HepG2 (cell line): Measurements from ENCODE around the gene CFAP210. TPM values are rescaled to one million over a fixed set of nuclear protein-coding genes. Genes with fewer than 3 reads are reported as not detected.
A peak's percentile ranks its signal among the peaks of the same experiment; 100 is the strongest.

ENCODE experiments used
- CEBPG ChIP-seq: IDR thresholded peaks from 2 replicates; pipeline ENCODE4 v1.6.1; 2016
- DMAP1 ChIP-seq: IDR thresholded peaks from 2 replicates; pipeline ENCODE4 v1.6.1; 2016
- FOXO4 ChIP-seq: sonication (generic); formaldehyde crosslinking; conservative IDR thresholded peaks from 2 replicates; pipeline ENCODE4 v1.8.1; 2023; ENCODE audit warnings: missing genetic modification reagents
- MAF1 ChIP-seq: sonication (generic); formaldehyde crosslinking; IDR thresholded peaks from 2 replicates; pipeline ENCODE4 v1.5.0; 2020; ENCODE audit warnings: missing genetic modification reagents, borderline replicate concordance
- MYPOP ChIP-seq: sonication (generic); formaldehyde crosslinking; IDR thresholded peaks from 2 replicates; pipeline ENCODE4 v1.8.1; 2023; ENCODE audit warnings: mild to moderate bottlenecking, moderate library complexity, missing genetic modification reagents
- NR0B2 ChIP-seq: sonication (generic); formaldehyde crosslinking; IDR thresholded peaks from 2 replicates; pipeline ENCODE4 v1.4.0; 2020; ENCODE audit warnings: mild to moderate bottlenecking, missing genetic modification reagents
- NR2C2 ChIP-seq: sonication (generic); formaldehyde crosslinking; IDR thresholded peaks from 2 replicates; pipeline ENCODE4 v1.4.0; 2020; ENCODE audit warnings: missing genetic modification reagents, mild to moderate bottlenecking, moderate library complexity, borderline replicate concordance
- PHF8 ChIP-seq: sonication (generic); formaldehyde crosslinking; IDR thresholded peaks from 2 replicates; pipeline ENCODE4 v1.5.0; 2020; ENCODE audit warnings: missing genetic modification reagents
- POLR2AphosphoS2 ChIP-seq: IDR thresholded peaks from 2 replicates; pipeline ENCODE4 v1.6.1; 2011; ENCODE audit warnings: low read depth, low read length, improper control_type of control experiment
- REPIN1 ChIP-seq: sonication (generic); formaldehyde crosslinking; IDR thresholded peaks from 2 replicates; pipeline ENCODE4 v1.8.0; 2022; ENCODE audit warnings: missing genetic modification reagents, low read depth, mild to moderate bottlenecking, borderline replicate concordance
- TFAP4 ChIP-seq: sonication (generic); IDR thresholded peaks from 2 replicates; pipeline ENCODE4 v1.6.1; 2016; ENCODE audit warnings: low read depth, borderline replicate concordance
- U2AF1 ChIP-seq: fragments of 200-400 bp; formaldehyde crosslinking; optimal IDR thresholded peaks from 2 replicates; pipeline ENCODE3; 2017; ENCODE audit warnings: mild to moderate bottlenecking, low read depth, low read length
- ZBTB26 ChIP-seq: IDR thresholded peaks from 2 replicates; pipeline ENCODE4 v1.6.1; 2016; ENCODE audit warnings: missing compliant biosample characterization, missing genetic modification reagents, borderline replicate concordance
- ZBTB33 ChIP-seq: sonication (generic); formaldehyde crosslinking; IDR thresholded peaks from 2 replicates; pipeline ENCODE4 v1.4.0; 2020; ENCODE audit warnings: missing genetic modification reagents
- ZFP36 ChIP-seq: fragments of 150-350 bp; IDR thresholded peaks from 2 replicates; pipeline ENCODE4 v1.6.1; 2018; ENCODE audit warnings: borderline replicate concordance, low read length, low read depth; ENCODE audit not compliant: partially characterized antibody
- ZFX ChIP-seq: sonication (generic); formaldehyde crosslinking; IDR thresholded peaks from 2 replicates; pipeline ENCODE4 v1.4.0; 2020; ENCODE audit warnings: mild to moderate bottlenecking, low read depth, missing genetic modification reagents, moderate library complexity
- ZFY ChIP-seq: sonication (generic); formaldehyde crosslinking; IDR thresholded peaks from 2 replicates; pipeline ENCODE4 v1.4.0; 2020; ENCODE audit warnings: missing genetic modification reagents
- ZNF224 ChIP-seq: sonication (generic); formaldehyde crosslinking; IDR thresholded peaks from 2 replicates; pipeline ENCODE4 v1.5.0; 2020; ENCODE audit warnings: mild to moderate bottlenecking, missing genetic modification reagents
- ZNF335 ChIP-seq: sonication (generic); formaldehyde crosslinking; IDR thresholded peaks from 2 replicates; pipeline ENCODE4 v1.4.0; 2020; ENCODE audit warnings: missing genetic modification reagents
- ZNF501 ChIP-seq: sonication (generic); formaldehyde crosslinking; IDR thresholded peaks from 2 replicates; pipeline ENCODE4 v1.5.1; 2020; ENCODE audit warnings: mild to moderate bottlenecking, moderate library complexity, missing genetic modification reagents
- ZNF570 ChIP-seq: sonication (generic); formaldehyde crosslinking; IDR thresholded peaks from 2 replicates; pipeline ENCODE4 v1.4.0; 2020; ENCODE audit warnings: mild to moderate bottlenecking, missing genetic modification reagents, borderline replicate concordance
- ZNF614 ChIP-seq: IDR thresholded peaks from 2 replicates; pipeline ENCODE4 v1.6.1; 2018; ENCODE audit warnings: missing biosample characterization, missing genetic modification reagents, inconsistent platforms, borderline replicate concordance
- ZNF772 ChIP-seq: sonication (generic); formaldehyde crosslinking; IDR thresholded peaks from 2 replicates; pipeline ENCODE4 v1.5.0; 2020; ENCODE audit warnings: mild to moderate bottlenecking, missing genetic modification reagents
- ZNF879 ChIP-seq: sonication (generic); formaldehyde crosslinking; IDR thresholded peaks from 2 replicates; pipeline ENCODE4 v1.8.1; 2023; ENCODE audit warnings: missing genetic modification reagents
- polyA plus RNA-seq, 8 experiments: library from polyadenylated mRNA; depleted of rRNA in 3 of 8; stranded (reverse) in 7 of 8; unstranded in 1 of 8; fragments of >200 nt; fragmentation: Illumina TruSeq in 4 of 8; extraction: Trizol in 4 of 8; gene quantifications; 2 replicates each; pipeline versions ENCODE4 v1.2.1 to v1.2.3, GENCODE V29; 2011 to 2016; ENCODE audit warnings: low read depth in 4 of 8, missing spikeins in 1 of 8, mixed read lengths in 1 of 8; ENCODE audit not compliant: insufficient read depth in 1 of 8
- total RNA-seq, 5 experiments: library from RNA; depleted of rRNA; stranded (reverse); fragments of >200 nt; fragmentation: Illumina TruSeq; extraction: Trizol; gene quantifications; 2 replicates each; pipeline ENCODE4 v1.2.3, GENCODE V29; 2016; ENCODE audit warnings: low read depth in 1 of 5

CFAP210 gene
- total and polyA plus RNA-seq, 2 of the 13 experiments (the other 11 are each of a cell fraction or from before 2014, with no cell fraction given): 0.18 TPM; not detected in 1

- TF ChIP-seq MAF1 (CRISPR knock-in tag) (no peak), REPIN1 (peak; percentile 64; the same call in 1 of the 2 replicates), ZFY (CRISPR knock-in tag) (peak; percentile 81), NR0B2 (CRISPR knock-in tag) (no peak), MYPOP (CRISPR knock-in tag) (0 out of 2 replicates have a peak, but pooled peaks have one; percentile 40), DMAP1 (CRISPR knock-in tag) (peak; percentile 32; the same call in 1 of the 2 replicates), ZNF224 (CRISPR knock-in tag) (no peak), ZNF879 (CRISPR knock-in tag) (no peak), FOXO4 (CRISPR knock-in tag) (no peak), ZNF570 (CRISPR knock-in tag) (no peak), ZBTB33 (CRISPR knock-in tag) (no peak), ZFP36 (no peak), POLR2AphosphoS2 (no peak), ZNF772 (CRISPR knock-in tag) (peak; percentile 74; the same call in 1 of the 2 replicates), ZBTB26 (no peak), NR2C2 (CRISPR knock-in tag) (peak; percentile 43; the same call in 1 of the 2 replicates), CEBPG (CRISPR knock-in tag) (peak; percentile 90), PHF8 (CRISPR knock-in tag) (peak; percentile 48), ZFX (CRISPR knock-in tag) (peak; percentile 92), ZNF335 (CRISPR knock-in tag) (no peak), ZNF501 (CRISPR knock-in tag) (no peak), U2AF1 (no peak), ZNF614 (CRISPR knock-in tag) (peak; percentile 88), TFAP4 (no peak)
Measured at GRCh38 chr2:169683425-169684134, 10.6 kb downstream of the CFAP210 start (continued).
